H7 (cell line): ENCODE results near the gene TPMT. TPM values are rescaled to one million over a fixed set of nuclear protein-coding genes. Genes with fewer than 3 reads are reported as not detected.
"Not testable (repeated sequence)": the region's sequence is repeated elsewhere in the genome, so short reads cannot be mapped to it uniquely, and the experiment has no call there.

ENCODE experiments used
- DNase-seq: peaks from one replicate; pipeline ENCODE4 v3.0.0; 2012
- H3K27me3 ChIP-seq: 2 replicates; pipeline ENCODE4 v1.6.0; 2011; ENCODE audit warnings: mild to moderate bottlenecking, low read length; ENCODE audit not compliant: control insufficient read depth, insufficient read depth
- H3K36me3 ChIP-seq: replicated peaks from 2 replicates; pipeline ENCODE4 v1.5.1; 2011; ENCODE audit warnings: low read length; ENCODE audit not compliant: control insufficient read depth, insufficient read depth
- H3K4me3 ChIP-seq: 2 replicates; pipeline ENCODE4 v1.5.1; 2011; ENCODE audit warnings: low read depth, mild to moderate bottlenecking, control low read depth, low read length, moderate library complexity; ENCODE audit not compliant: insufficient read depth
- total RNA-seq: library from RNA; depleted of rRNA; stranded (reverse); fragments of >200 nt; shearing (Covaris generic); gene quantifications from 2 replicates; pipeline ENCODE4 v1.2.3, GENCODE V29; 2014; rRNA removed

The TPMT gene
- 20.9 and 22.5 TPM in 2 replicates for total RNA-seq

DNA sequence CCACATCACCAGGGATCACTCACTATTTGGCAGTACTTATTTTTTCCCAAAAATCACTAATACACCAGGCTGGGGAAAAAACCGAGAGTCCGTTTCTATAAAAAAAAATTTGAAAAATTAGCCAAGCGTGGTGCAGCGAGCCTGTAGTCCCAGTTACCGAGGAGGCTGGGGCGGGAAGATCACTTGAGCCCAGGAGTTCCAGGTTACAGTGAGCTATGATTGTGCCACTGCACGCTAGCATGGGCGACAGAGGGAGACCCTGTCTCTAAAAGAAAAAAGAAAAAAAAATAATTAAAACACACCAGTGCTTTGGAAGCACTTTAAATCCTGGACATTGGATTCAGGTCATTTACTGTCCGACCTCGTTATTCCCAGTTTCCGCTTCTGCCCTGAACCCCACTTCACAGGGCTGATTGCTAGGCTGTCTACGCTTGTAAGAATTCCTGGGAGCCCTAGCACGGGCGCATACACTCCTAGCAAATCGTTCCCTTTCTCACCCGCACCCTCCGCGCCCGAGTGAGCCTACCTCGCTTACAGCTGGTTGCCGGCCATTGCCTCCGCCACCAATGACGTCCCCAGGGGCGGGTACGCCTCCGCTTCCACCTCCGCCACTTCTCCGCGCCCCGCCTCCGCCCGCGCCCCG, at the start of gene TPMT:
Gene TPMT (minus strand): TSS at position 571 of the 643 bp plus-strand sequence. CDS start 5,950 bp downstream, outside the sequence.
- no peaks in the 10 kb centered on the region for H3K36me3 ChIP-seq
- DNase-seq, result no peak
- no peaks in the 10 kb centered on the region for H3K27me3 ChIP-seq
- peak within 1 kb of the TSS; percentile 86 for H3K4me3 ChIP-seq

- DNase-seq, result no peak
These were observed 48.9 kb upstream of the TPMT start for GRCh38 chr6:18203786-18204185.

DNA sequence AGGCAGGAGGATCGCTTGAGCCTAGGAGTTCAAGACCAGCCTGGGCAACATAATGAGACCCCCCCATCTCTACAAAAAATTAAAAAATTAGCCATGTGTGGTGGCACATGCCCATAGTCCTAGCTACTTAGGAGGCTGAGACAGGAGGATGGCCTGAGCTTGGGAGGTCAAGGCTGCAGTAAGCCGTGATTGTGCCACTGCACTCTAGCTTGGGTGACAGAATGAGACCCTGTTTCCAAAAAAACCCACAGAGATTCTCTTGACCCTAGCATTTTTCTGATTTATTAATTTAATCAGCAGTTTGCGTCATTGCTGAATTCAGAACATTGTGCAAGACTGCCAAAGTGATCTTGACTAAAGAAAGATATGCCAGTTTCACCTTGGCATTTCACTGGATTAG, 37.1 kb upstream of the TPMT start:
- no peaks in the 10 kb centered on the region for H3K36me3 ChIP-seq
- no peaks in the 10 kb centered on the region for H3K27me3 ChIP-seq
- H3K4me3 ChIP-seq, result no peak overlapping the region
- DNase-seq, result no peak

More at GRCh38 chr6:18203786-18204185, 48.9 kb upstream of the TPMT start:
- Histone ChIP-seq H3K27me3 (no peaks in the 10 kb centered on the region), H3K36me3 (no peaks in the 10 kb centered on the region; the same call in 1 of the 2 replicates), H3K4me3 (no peak overlapping the region)

- Histone ChIP-seq H3K27me3 (no peaks in the 10 kb centered on the region), H3K4me3 (no peak overlapping the region), H3K36me3 (no peaks in the 10 kb centered on the region)
- DNase-seq, result no peak
These were observed 34.3 kb upstream of the TPMT start for GRCh38 chr6:18189196-18189595.

GRCh38 chr6:18187701-18188100, 32.8 kb upstream of the TPMT start:
- Histone ChIP-seq H3K4me3 (no peak overlapping the region), H3K27me3 (no peaks in the 10 kb centered on the region), H3K36me3 (no peaks in the 10 kb centered on the region)
- DNase-seq, result peak; percentile 21

- no peak for DNase-seq
- Histone ChIP-seq H3K36me3 (no peaks in the 10 kb centered on the region), H3K4me3 (no peak overlapping the region), H3K27me3 (no peaks in the 10 kb centered on the region)
These were observed 31.8 kb upstream of the TPMT start for GRCh38 chr6:18186540-18187250.

- Histone ChIP-seq H3K36me3 (no peaks in the 10 kb centered on the region), H3K27me3 (no peaks in the 10 kb centered on the region), H3K4me3 (no peak overlapping the region)
- DNase-seq, result peak; percentile 67
These were observed 31.2 kb upstream of the TPMT start for GRCh38 chr6:18186033-18186432.

GRCh38 chr6:18185624-18186023, 30.7 kb upstream of the TPMT start:
- Histone ChIP-seq H3K4me3 (no peak overlapping the region), H3K27me3 (no peaks in the 10 kb centered on the region), H3K36me3 (no peaks in the 10 kb centered on the region)
- no peak for DNase-seq

DNA sequence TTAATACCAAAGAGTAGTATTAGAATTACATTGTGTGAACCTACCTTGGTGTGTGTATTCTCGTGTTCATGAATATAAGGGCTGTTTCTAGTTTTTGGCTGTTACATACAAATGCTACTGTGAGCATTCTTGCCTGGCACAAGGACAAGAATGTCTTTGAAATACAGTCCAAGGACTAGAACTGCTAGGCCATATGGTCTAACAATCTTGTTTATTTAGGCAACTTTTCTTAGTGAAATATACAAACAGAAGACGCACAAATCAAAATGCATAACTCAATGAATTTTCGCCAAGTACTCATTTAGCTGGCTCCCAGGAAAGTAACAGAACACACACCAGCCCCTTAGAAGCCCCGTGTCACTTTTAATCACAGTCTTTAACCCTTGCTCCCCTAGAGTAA, 28.9 kb upstream of the TPMT start:
- Histone ChIP-seq H3K36me3 (no peaks in the 10 kb centered on the region), H3K27me3 (no peaks in the 10 kb centered on the region), H3K4me3 (no peak overlapping the region)
- DNase-seq, result no peak

DNA sequence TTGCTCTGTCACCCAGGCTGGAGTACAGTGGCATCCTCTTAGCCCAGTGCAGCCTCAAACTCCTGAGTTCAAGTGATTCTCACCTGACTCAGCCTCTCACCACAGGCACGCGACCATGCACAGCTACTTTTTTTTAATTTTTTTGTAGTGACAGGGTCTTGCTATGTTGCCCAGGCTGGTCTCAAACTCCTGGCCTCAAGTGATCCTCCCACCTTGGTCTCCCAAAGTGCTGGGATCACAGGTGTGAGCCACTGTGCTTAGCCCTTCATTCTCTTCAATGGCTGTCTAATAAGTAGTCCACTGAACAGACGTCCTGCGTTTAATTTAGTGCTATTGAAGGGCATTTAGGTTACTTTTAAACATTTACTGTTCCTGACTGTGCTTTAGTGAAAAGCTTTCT, 27.7 kb upstream of the TPMT start:
- no peaks in the 10 kb centered on the region for H3K36me3 ChIP-seq
- no peak overlapping the region for H3K4me3 ChIP-seq
- DNase-seq, result no peak
- H3K27me3 ChIP-seq, result no peaks in the 10 kb centered on the region

- DNase-seq, result no peak
- no peak overlapping the region for H3K4me3 ChIP-seq
- H3K27me3 ChIP-seq, result no peaks in the 10 kb centered on the region
- no peaks in the 10 kb centered on the region for H3K36me3 ChIP-seq
These were observed 25.0 kb upstream of the TPMT start for GRCh38 chr6:18179770-18180356.

DNA sequence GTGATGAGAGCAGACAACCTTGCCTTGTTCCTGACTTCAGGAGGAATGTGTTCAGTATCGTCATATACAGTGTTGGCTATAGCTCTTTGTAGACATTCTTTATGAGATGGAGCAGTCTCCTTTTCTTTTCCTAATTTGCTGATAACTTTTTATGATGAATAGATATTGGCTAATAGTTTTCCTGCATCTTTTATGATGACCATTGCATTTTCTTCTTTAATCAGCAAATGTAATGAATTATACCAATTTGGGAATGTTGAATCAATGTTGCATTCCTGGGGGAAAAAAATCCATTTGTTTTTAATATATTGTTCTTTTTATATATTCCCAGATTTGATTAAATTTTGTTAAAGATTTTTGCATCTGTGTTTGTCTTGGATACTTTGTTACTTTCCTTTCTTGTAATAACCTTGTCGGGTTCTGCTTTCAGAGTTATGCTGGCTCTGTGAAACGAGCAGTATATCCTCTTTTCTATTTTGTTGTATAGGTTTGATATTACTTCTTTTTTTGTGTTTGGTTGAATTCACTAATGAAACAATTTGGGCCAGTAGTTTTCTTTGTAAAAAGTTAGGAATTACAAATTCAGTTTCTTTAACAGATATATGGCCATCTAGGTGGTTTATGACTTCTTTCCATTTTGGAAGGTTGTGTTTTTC, 24.2 kb upstream of the TPMT start:
- no peak for DNase-seq
- Histone ChIP-seq H3K27me3 (no peaks in the 10 kb centered on the region), H3K36me3 (no peaks in the 10 kb centered on the region), H3K4me3 (no peak overlapping the region)

DNA sequence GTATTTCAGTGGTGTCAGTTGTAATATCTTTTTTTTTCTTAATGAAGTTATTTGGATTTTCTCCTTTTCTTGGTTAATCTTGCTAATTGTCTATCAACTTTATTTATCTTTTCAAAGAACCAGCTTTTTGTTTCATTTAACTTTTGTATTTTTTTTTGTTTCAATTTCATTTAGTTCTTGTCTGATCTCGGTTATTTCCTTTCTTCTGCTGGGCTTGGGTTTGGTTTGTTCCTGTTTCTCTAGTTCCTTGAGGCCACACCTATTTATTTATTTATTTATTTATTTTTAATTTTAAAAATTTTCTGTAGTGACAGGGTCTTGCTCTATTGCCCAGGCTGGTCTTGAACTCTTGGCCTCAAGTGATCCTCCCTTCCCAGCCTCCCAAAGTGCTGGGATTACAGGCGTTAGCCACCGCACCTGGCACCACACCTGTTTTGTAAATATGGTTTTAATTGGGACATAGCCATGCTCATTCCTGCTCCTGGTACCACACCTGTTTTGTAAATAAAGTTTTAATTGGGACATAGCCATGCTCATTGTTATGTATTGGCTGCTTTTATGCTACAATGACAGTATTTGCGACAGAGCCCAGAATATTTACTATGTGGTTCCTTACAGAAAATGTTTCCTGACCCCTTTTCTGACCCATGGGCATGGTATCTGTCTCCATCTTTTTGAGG, 22.5 kb upstream of the TPMT start:
- H3K4me3 ChIP-seq, result no peak overlapping the region
- H3K36me3 ChIP-seq, result no peaks in the 10 kb centered on the region
- H3K27me3 ChIP-seq, result no peaks in the 10 kb centered on the region
- DNase-seq, result no peak

DNA sequence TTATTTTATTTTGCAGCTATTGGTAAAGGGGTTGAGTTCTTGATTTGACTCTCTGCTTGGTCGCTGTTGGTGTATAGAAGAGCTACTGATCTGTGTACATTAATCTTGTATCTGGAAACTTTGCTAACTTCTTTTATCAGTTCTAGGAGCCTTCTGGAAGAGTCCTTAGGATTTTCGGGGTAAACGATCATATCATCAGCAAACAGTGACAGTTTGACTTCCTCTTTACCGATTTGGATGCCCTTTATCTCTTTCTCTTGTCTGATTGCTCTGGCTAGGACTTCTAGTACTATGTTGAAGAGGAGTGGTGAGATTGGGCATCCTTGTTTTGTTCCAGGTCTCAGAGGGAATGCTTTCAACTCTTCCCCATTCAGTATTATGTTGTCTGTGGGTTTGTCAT, 21.3 kb upstream of the TPMT start:
- not testable (repeated sequence) for H3K4me3 ChIP-seq, H3K36me3 ChIP-seq, H3K27me3 ChIP-seq, DNase-seq
